H1 (cell line): ENCODE results near the gene CTSV.

Experiments
- CEBPB ChIP-seq: IDR thresholded peaks from 2 replicates; pipeline ENCODE4 v1.6.1; 2012; ENCODE audit warnings: low read depth, low read length
- CTCF ChIP-seq, 3 experiments: IDR thresholded peaks; 1 replicate in 2 of 3; 2 replicates in 1 of 3; pipeline versions ENCODE4 v1.5.1 to v1.6.1; 2011; ENCODE audit warnings: low read length in 3 of 3, mild to moderate bottlenecking in 3 of 3, inconsistent platforms in 2 of 3, low read depth in 1 of 3, moderate library complexity in 1 of 3; ENCODE audit not compliant: insufficient read depth in 1 of 3; ENCODE audit errors: control extremely low read depth in 1 of 3
- POLR2A ChIP-seq, 2 experiments: IDR thresholded peaks; 1 replicate in 1 of 2; 2 replicates in 1 of 2; pipeline ENCODE4 v1.6.1; 2011; ENCODE audit warnings: low read depth in 2 of 2, low read length in 2 of 2, mild to moderate bottlenecking in 2 of 2; ENCODE audit errors: control extremely low read depth in 1 of 2
- RBBP5 ChIP-seq: IDR thresholded peaks from 2 replicates; pipeline ENCODE4 v1.7.1; 2012; ENCODE audit warnings: low read depth, mild to moderate bottlenecking, inconsistent platforms, low read length, moderate library complexity, borderline replicate concordance
- SP2 ChIP-seq: IDR thresholded peaks from 2 replicates; pipeline ENCODE4 v1.6.1; 2012; ENCODE audit warnings: mild to moderate bottlenecking, low read length, inconsistent platforms
- SP4 ChIP-seq: IDR thresholded peaks from 2 replicates; pipeline ENCODE4 v1.6.1; 2012; ENCODE audit warnings: low read length, inconsistent platforms

- no peak for TF ChIP-seq POLR2A (IDR thresholded peaks at IDR 0.05; ENCODE audit: control extremely low read depth in 1 of 2, low read depth in 2 of 2, low read length in 2 of 2)
- no peak for TF ChIP-seq CTCF (IDR thresholded peaks at IDR 0.05; ENCODE audit: control extremely low read depth in 1 of 3, insufficient read depth in 1 of 3, low read depth in 1 of 3, low read length in 3 of 3)
- no peak for TF ChIP-seq SP2
- no peak for TF ChIP-seq SP4
- TF ChIP-seq RBBP5 = no peak
- no peak for TF ChIP-seq CEBPB
These were observed 38.7 kb upstream of the CTSV start for GRCh38 chr9:97077452-97078295.
